ENCODE measurements around the gene FLT4. TPM values are rescaled to one million over a fixed set of nuclear protein-coding genes. Genes with fewer than 3 reads are reported as not detected.
"Not testable (repeated sequence)": the region's sequence is repeated elsewhere in the genome, so short reads cannot be mapped to it uniquely, and the experiment has no call there.

The FLT4 gene
- total and polyA plus RNA-seq, 2 of the 13 experiments (the other 11 are each of a cell fraction or from before 2014, with no cell fraction given): not detected

DNA sequence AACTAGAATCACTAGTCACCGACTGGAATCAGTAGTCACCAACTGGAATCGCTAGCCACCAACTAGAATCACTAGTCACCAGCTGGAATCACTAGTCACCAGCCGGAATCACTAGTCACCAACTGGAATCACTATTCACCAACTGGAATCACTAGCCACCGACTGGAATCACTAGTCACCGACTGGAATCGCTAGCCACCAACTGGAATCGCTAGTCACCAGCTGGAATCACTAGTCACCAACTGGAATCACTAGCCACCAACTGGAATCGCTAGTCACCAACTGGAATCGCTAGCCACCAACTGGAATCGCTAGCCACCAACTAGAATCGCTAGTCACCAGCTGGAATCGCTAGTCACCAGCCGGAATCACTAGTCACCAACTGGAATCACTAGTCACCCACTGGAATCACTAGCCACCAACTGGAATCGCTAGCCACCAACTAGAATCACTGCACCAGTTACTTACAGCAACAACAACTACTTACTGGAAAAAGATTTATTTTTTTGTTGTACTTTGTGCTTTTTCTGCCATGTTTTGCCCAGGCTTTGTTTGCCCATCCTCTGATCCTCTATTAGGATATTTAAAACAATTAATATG, 25.7 kb upstream of the FLT4 start:
- Histone ChIP-seq H3K27ac (ENCODE audit: extremely low read length, insufficient read depth, low read length) (no peak overlapping the region), H3K27me3 (ENCODE audit: control insufficient read depth in 1 of 2, insufficient read depth in 2 of 2, low read length in 2 of 2) (no peaks in the 10 kb centered on the region), H3K4me2 (ENCODE audit: low read depth, low read length) (no peak overlapping the region), H3K9ac (ENCODE audit: insufficient read depth, low read depth, low read length) (no peak overlapping the region), H2AFZ (ENCODE audit: low read length) (no peak overlapping the region), H3K9me3 (ENCODE audit: low read length) (peaks cover 3% of the 10 kb centered on the region; the same call in 1 of the 2 replicates), H3K4me1 (ENCODE audit: insufficient read depth, low read length) (peaks cover 4% of the 10 kb centered on the region; the same call in 1 of the 2 replicates), H4K20me1 (ENCODE audit: insufficient read depth, low read length) (no peaks in the 10 kb centered on the region), H3K36me3 (replicated peaks in 1 of 2; ENCODE audit: control insufficient read depth in 1 of 2, insufficient read depth in 2 of 2, low read length in 2 of 2) (no peaks in the 10 kb centered on the region), H3K4me3 (replicated peaks in 1 of 3; ENCODE audit: insufficient read depth in 1 of 3, low read depth in 2 of 3, low read length in 3 of 3) (no peak overlapping the region), H3K79me2 (ENCODE audit: insufficient read depth, low read length) (no peaks in the 10 kb centered on the region)
- CTCF ChIA-PET (ENCODE audit: low intra/inter-chr PET ratio, low total read pairs): no interaction called here
- ATAC-seq (no peak), FAIRE-seq (no peak), DNase-seq (ENCODE audit: low spot score) (no peak)
- TF ChIP-seq STAT5B (CRISPR knock-in tag; IDR thresholded peaks at IDR 0.05) (no peak), RXRB (CRISPR knock-in tag; IDR thresholded peaks at IDR 0.05; ENCODE audit: borderline replicate concordance) (no peak), SP140L (CRISPR knock-in tag; IDR thresholded peaks at IDR 0.05; ENCODE audit: borderline replicate concordance) (no peak), BCL6 (CRISPR knock-in tag; IDR thresholded peaks at IDR 0.05) (no peak), NFYC (CRISPR knock-in tag; IDR thresholded peaks at IDR 0.05) (no peak), CENPX (CRISPR knock-in tag; IDR thresholded peaks at IDR 0.05) (no peak), CENPT (CRISPR knock-in tag; IDR thresholded peaks at IDR 0.05; ENCODE audit: low read depth) (no peak), SOX5 (CRISPR knock-in tag; IDR thresholded peaks at IDR 0.05; ENCODE audit: borderline replicate concordance) (no peak), POGZ (CRISPR knock-in tag; IDR thresholded peaks at IDR 0.05) (no peak), ZNF225 (CRISPR knock-in tag; IDR thresholded peaks at IDR 0.05) (no peak), ZNF10 (CRISPR knock-in tag; IDR thresholded peaks at IDR 0.05; ENCODE audit: borderline replicate concordance, low read depth) (no peak), FOXA1 (IDR thresholded peaks at IDR 0.05) (no peak), FOXA1 (CRISPR knock-in tag; IDR thresholded peaks at IDR 0.05) (no peak)
- TF ChIP-seq, protein P1, sequence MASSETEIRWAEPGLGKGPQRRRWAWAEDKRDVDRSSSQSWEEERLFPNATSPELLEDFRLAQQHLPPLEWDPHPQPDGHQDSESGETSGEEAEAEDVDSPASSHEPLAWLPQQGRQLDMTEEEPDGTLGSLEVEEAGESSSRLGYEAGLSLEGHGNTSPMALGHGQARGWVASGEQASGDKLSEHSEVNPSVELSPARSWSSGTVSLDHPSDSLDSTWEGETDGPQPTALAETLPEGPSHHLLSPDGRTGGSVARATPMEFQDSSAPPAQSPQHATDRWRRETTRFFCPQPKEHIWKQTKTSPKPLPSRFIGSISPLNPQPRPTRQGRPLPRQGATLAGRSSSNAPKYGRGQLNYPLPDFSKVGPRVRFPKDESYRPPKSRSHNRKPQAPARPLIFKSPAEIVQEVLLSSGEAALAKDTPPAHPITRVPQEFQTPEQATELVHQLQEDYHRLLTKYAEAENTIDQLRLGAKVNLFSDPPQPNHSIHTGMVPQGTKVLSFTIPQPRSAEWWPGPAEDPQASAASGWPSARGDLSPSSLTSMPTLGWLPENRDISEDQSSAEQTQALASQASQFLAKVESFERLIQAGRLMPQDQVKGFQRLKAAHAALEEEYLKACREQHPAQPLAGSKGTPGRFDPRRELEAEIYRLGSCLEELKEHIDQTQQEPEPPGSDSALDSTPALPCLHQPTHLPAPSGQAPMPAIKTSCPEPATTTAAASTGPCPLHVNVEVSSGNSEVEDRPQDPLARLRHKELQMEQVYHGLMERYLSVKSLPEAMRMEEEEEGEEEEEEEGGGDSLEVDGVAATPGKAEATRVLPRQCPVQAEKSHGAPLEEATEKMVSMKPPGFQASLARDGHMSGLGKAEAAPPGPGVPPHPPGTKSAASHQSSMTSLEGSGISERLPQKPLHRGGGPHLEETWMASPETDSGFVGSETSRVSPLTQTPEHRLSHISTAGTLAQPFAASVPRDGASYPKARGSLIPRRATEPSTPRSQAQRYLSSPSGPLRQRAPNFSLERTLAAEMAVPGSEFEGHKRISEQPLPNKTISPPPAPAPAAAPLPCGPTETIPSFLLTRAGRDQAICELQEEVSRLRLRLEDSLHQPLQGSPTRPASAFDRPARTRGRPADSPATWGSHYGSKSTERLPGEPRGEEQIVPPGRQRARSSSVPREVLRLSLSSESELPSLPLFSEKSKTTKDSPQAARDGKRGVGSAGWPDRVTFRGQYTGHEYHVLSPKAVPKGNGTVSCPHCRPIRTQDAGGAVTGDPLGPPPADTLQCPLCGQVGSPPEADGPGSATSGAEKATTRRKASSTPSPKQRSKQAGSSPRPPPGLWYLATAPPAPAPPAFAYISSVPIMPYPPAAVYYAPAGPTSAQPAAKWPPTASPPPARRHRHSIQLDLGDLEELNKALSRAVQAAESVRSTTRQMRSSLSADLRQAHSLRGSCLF (CRISPR knock-in tag; IDR thresholded peaks at IDR 0.05; ENCODE audit: borderline replicate concordance): no peak
- TF ChIP-seq, protein P2, sequence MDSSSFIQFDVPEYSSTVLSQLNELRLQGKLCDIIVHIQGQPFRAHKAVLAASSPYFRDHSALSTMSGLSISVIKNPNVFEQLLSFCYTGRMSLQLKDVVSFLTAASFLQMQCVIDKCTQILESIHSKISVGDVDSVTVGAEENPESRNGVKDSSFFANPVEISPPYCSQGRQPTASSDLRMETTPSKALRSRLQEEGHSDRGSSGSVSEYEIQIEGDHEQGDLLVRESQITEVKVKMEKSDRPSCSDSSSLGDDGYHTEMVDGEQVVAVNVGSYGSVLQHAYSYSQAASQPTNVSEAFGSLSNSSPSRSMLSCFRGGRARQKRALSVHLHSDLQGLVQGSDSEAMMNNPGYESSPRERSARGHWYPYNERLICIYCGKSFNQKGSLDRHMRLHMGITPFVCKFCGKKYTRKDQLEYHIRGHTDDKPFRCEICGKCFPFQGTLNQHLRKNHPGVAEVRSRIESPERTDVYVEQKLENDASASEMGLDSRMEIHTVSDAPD (CRISPR knock-in tag; IDR thresholded peaks at IDR 0.05): no peak
- WGBS (ENCODE audit: low lambda C conversion rate): 52% methylated on average over 11 of the region's 14 CpGs
- in situ Hi-C loops (cut with HindIII; ENCODE audit: extremely low pct_ligation_motif_present, low pct_unique_long_range_greater_than_20kb): no loop called here
- intact Hi-C loops (cut with micrococcal nuclease; ENCODE audit: unreplicated experiment): no loop called here
- BruUV-seq (replicated peaks): no TSS peak
- POLR2A ChIA-PET: no interaction called here

DNA sequence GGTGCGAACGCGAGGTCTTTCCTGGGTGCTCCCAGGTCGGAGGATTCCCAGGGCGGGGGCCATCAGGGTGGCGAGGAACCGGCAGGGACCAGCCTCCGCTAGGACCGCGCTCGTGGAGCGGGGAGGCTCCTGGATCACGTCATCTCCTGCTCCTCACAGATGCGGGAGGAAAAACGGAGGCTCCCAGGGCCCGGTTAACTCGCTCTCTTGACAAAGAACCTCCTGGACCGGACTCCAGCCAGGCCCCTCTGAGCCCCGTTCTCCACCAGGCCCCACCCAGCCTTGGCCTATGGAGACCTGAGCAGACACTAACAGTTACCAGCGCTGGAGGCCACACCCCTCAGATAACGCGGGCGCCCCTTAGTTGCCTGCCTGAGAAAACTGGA, 24.7 kb upstream of the FLT4 start:
- H3K9ac ChIP-seq (ENCODE audit: insufficient read depth, low read depth, low read length); in situ Hi-C loops (cut with HindIII; ENCODE audit: extremely low pct_ligation_motif_present, low pct_unique_long_range_greater_than_20kb); POLR2A ChIA-PET; ATAC-seq; H2AFZ ChIP-seq (ENCODE audit: low read length); H3K4me3 ChIP-seq (replicated peaks in 1 of 3; ENCODE audit: insufficient read depth in 1 of 3, low read depth in 2 of 3, low read length in 3 of 3); H4K20me1 ChIP-seq (ENCODE audit: insufficient read depth, low read length); CTCF ChIA-PET (ENCODE audit: low intra/inter-chr PET ratio, low total read pairs); DNase-seq (ENCODE audit: low spot score); H3K27me3 ChIP-seq (ENCODE audit: control insufficient read depth in 1 of 2, insufficient read depth in 2 of 2, low read length in 2 of 2); H3K9me3 ChIP-seq (ENCODE audit: low read length); BruUV-seq (replicated peaks); H3K36me3 ChIP-seq (replicated peaks in 1 of 2; ENCODE audit: control insufficient read depth in 1 of 2, insufficient read depth in 2 of 2, low read length in 2 of 2); H3K27ac ChIP-seq (ENCODE audit: extremely low read length, insufficient read depth, low read length); H3K79me2 ChIP-seq (ENCODE audit: insufficient read depth, low read length); H3K4me2 ChIP-seq (ENCODE audit: low read depth, low read length); intact Hi-C loops (cut with micrococcal nuclease; ENCODE audit: unreplicated experiment); FAIRE-seq: not testable (repeated sequence)
- WGBS (ENCODE audit: low lambda C conversion rate): 67% methylated on average over 15 of the region's 23 CpGs
- peaks cover 15% of the 10 kb centered on the region for H3K4me1 ChIP-seq (ENCODE audit: insufficient read depth, low read length)
